ENCODE measurements around the gene RYR3.

The RYR3 gene

GRCh38 chr15:33533197-33533596 is 222.4 kb downstream of the RYR3 start (continued):
- TF ChIP-seq ZC3H10 (CRISPR knock-in tag; IDR thresholded peaks at IDR 0.05) (no peak), ZNF565 (CRISPR knock-in tag; conservative IDR thresholded peaks at IDR 0.05; ENCODE audit: low read depth) (no peak), RARB (CRISPR knock-in tag; IDR thresholded peaks at IDR 0.05) (no peak), BACH2 (CRISPR knock-in tag; IDR thresholded peaks at IDR 0.05; ENCODE audit: borderline replicate concordance) (no peak), ZFP3 (CRISPR knock-in tag; IDR thresholded peaks at IDR 0.05) (no peak), CSDC2 (CRISPR knock-in tag; IDR thresholded peaks at IDR 0.05) (no peak), ZNF8 (CRISPR knock-in tag; IDR thresholded peaks at IDR 0.05) (no peak), ARNTL (CRISPR knock-in tag; IDR thresholded peaks at IDR 0.05; ENCODE audit: borderline replicate concordance, low read depth) (no peak), SNAI2 (CRISPR knock-in tag; IDR thresholded peaks at IDR 0.05) (no peak)
- TF ChIP-seq, protein P1, sequence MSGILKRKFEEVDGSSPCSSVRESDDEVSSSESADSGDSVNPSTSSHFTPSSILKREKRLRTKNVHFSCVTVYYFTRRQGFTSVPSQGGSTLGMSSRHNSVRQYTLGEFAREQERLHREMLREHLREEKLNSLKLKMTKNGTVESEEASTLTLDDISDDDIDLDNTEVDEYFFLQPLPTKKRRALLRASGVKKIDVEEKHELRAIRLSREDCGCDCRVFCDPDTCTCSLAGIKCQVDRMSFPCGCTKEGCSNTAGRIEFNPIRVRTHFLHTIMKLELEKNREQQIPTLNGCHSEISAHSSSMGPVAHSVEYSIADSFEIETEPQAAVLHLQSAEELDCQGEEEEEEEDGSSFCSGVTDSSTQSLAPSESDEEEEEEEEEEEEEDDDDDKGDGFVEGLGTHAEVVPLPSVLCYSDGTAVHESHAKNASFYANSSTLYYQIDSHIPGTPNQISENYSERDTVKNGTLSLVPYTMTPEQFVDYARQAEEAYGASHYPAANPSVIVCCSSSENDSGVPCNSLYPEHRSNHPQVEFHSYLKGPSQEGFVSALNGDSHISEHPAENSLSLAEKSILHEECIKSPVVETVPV (CRISPR knock-in tag; IDR thresholded peaks at IDR 0.05): no peak

DNA sequence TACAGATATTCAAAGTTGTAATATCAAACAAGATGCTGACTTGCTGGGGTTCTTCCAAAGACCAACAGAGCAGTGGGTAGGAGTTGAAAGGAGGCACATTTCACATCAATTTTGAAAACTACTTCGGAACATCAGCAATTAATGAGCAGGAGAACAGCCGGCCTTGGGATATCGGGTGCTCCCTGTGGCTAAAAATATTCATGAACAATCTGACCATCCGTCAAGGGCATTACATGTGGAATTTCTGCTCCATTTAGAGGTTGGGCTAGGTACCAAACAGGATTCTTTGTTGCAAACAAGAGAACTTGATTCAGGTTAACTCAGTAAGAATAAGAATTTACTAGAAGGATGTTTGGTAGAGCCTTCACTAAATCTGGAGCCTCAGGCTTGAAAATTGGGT is 223.9 kb downstream of the RYR3 start:
- ATAC-seq: no peak
- no peak for TF ChIP-seq ESRRG (CRISPR knock-in tag; IDR thresholded peaks at IDR 0.05)

- TF ChIP-seq PPARA (CRISPR knock-in tag; IDR thresholded peaks at IDR 0.05; ENCODE audit: borderline replicate concordance) (no peak), RARB (CRISPR knock-in tag; IDR thresholded peaks at IDR 0.05) (no peak), ZC3H10 (CRISPR knock-in tag; IDR thresholded peaks at IDR 0.05) (no peak), TOX (CRISPR knock-in tag; IDR thresholded peaks at IDR 0.05; ENCODE audit: borderline replicate concordance) (no peak), ZNF565 (CRISPR knock-in tag; conservative IDR thresholded peaks at IDR 0.05; ENCODE audit: low read depth) (no peak), ESRRG (CRISPR knock-in tag; IDR thresholded peaks at IDR 0.05) (no peak), CSDC2 (CRISPR knock-in tag; IDR thresholded peaks at IDR 0.05) (no peak), ZNF70 (CRISPR knock-in tag; IDR thresholded peaks at IDR 0.05) (no peak), GLIS3 (CRISPR knock-in tag; IDR thresholded peaks at IDR 0.05) (no peak), CREB5 (CRISPR knock-in tag; IDR thresholded peaks at IDR 0.05; ENCODE audit: low read depth) (no peak), TCF4 (CRISPR knock-in tag; IDR thresholded peaks at IDR 0.05; ENCODE audit: borderline replicate concordance) (no peak), ZFP30 (CRISPR knock-in tag; IDR thresholded peaks at IDR 0.05) (no peak), ZNF8 (CRISPR knock-in tag; IDR thresholded peaks at IDR 0.05) (no peak), ISL1 (CRISPR knock-in tag; IDR thresholded peaks at IDR 0.05) (no peak), ARNTL (CRISPR knock-in tag; IDR thresholded peaks at IDR 0.05; ENCODE audit: borderline replicate concordance, low read depth) (no peak), BACH2 (CRISPR knock-in tag; IDR thresholded peaks at IDR 0.05; ENCODE audit: borderline replicate concordance) (no peak), PATZ1 (CRISPR knock-in tag; IDR thresholded peaks at IDR 0.05; ENCODE audit: borderline replicate concordance) (no peak)
- TF ChIP-seq, protein P2, sequence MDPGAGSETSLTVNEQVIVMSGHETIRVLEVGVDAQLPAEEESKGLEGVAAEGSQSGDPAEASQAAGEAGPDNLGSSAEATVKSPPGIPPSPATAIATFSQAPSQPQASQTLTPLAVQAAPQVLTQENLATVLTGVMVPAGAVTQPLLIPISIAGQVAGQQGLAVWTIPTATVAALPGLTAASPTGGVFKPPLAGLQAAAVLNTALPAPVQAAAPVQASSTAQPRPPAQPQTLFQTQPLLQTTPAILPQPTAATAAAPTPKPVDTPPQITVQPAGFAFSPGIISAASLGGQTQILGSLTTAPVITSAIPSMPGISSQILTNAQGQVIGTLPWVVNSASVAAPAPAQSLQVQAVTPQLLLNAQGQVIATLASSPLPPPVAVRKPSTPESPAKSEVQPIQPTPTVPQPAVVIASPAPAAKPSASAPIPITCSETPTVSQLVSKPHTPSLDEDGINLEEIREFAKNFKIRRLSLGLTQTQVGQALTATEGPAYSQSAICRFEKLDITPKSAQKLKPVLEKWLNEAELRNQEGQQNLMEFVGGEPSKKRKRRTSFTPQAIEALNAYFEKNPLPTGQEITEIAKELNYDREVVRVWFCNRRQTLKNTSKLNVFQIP (CRISPR knock-in tag; IDR thresholded peaks at IDR 0.05; ENCODE audit: borderline replicate concordance, low read depth): no peak
- TF ChIP-seq, protein P1 (CRISPR knock-in tag; IDR thresholded peaks at IDR 0.05): no peak
- no peak for ATAC-seq
Measured at GRCh38 chr15:33535135-33535534, 224.4 kb downstream of the RYR3 start.
